Stomach smooth muscle (tissue), 2 donors: ENCODE results near the gene RPS27A.
A peak's percentile ranks its signal among the peaks of the same experiment; 100 is the strongest.
"Not testable (repeated sequence)": the region's sequence is repeated elsewhere in the genome, so short reads cannot be mapped to it uniquely, and the experiment has no call there.

Experiments
- H3K27ac ChIP-seq: one replicate; pipeline ENCODE4 v1.7.0; 2013; ENCODE audit warnings: mild to moderate bottlenecking, low read length, inconsistent platforms
- H3K27me3 ChIP-seq, 2 donors: one replicate each; pipeline ENCODE4 v1.7.0; 2013; ENCODE audit warnings: low read length in 2 of 2; ENCODE audit not compliant: insufficient read depth in 2 of 2, control insufficient read depth in 1 of 2
- H3K36me3 ChIP-seq, 2 donors: one replicate each; pipeline ENCODE4 v1.7.0; 2013; ENCODE audit warnings: low read length in 2 of 2; ENCODE audit not compliant: control insufficient read depth in 2 of 2, insufficient read depth in 2 of 2
- H3K4me1 ChIP-seq: one replicate; pipeline ENCODE4 v1.7.0; 2013; ENCODE audit warnings: low read length; ENCODE audit not compliant: control insufficient read depth, insufficient read depth
- H3K4me3 ChIP-seq, 2 donors: one replicate each; pipeline ENCODE4 v1.7.0; 2013; ENCODE audit warnings: low read length in 2 of 2
- H3K9ac ChIP-seq, 2 donors: one replicate each; pipeline ENCODE4 v1.7.0; 2013; ENCODE audit warnings: low read length in 2 of 2, mild to moderate bottlenecking in 1 of 2
- H3K9me3 ChIP-seq, 2 donors: one replicate each; pipeline ENCODE4 v1.7.0; 2013; ENCODE audit warnings: low read length in 2 of 2; ENCODE audit not compliant: control insufficient read depth in 2 of 2
- donor health status: healthy.
- donor health status: Pancreatic carcinoma.

Gene RPS27A

DNA sequence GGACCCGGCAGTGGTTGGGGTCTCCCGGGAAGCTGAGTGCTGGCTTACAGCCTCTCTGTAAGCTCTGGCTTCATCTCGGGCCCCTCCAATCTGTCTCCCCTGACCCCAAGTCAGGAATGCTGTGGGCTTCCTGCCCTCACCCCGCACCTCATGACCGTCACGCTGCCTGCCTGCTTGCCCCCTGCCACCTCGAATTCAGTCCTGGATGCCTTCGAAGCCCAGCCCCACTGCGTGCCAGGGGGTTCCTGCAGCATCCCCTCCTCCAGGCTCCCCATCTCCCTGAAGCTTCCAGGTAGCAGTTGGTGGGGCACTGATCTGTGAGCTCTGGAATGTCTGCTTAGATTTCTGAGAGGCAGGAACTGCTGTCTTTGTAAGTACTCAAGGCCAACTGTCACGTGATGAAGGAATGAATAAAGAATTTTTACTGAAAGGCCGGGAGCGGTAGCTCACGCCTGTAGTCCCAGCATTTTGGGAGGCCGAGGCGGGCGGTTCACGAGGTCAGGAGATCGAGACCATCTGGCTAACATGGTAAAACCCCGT, 6.9 kb upstream of the RPS27A start:
- Histone ChIP-seq H3K27ac (no peak overlapping the region), H3K27me3 (no peaks in the 10 kb centered on the region), H3K4me1 (no peaks in the 10 kb centered on the region), H3K9ac (no peak overlapping the region), H3K4me3 (no peak overlapping the region), H3K9me3 (no peaks in the 10 kb centered on the region), H3K36me3 (no peaks in the 10 kb centered on the region)

DNA sequence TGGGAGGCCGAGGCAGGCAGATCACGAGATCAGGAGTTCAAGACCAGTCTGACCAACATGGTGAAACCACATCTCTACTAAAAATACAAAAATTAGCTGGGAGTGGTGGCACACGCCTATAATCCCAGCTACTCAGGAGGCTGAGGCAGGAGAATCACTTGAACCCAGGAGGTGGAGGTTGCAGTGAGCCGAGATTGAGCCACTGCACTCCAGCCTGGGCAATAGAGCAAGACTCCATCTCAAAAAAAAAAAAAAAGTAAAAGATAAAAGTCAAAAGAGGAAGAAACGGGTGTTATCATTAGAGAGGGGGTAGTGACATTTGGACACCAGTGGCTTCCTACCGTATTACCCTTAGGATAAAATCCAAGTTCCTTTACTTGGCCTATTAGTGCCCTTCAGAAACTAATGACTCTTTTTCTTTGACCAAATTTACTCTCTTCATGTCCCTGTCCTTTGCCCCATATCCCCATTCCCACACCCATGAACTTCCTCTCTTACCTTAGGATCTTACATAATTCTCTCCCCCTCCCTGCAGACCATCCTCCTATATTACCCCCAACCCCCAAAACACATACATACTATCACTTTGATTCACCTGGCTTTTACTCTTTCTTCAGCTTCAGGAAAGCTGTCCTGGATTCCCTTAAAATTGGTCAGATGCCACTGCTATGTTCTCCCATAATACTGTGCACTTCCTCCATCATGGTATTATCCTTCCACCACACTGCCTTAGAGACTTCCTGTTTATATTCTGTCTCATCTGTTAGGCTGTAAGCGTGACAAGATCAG, 4.9 kb upstream of the RPS27A start:
- H3K4me3 ChIP-seq, H3K27ac ChIP-seq, H3K36me3 ChIP-seq, H3K4me1 ChIP-seq, H3K9ac ChIP-seq, H3K27me3 ChIP-seq, H3K9me3 ChIP-seq: not testable (repeated sequence)

DNA sequence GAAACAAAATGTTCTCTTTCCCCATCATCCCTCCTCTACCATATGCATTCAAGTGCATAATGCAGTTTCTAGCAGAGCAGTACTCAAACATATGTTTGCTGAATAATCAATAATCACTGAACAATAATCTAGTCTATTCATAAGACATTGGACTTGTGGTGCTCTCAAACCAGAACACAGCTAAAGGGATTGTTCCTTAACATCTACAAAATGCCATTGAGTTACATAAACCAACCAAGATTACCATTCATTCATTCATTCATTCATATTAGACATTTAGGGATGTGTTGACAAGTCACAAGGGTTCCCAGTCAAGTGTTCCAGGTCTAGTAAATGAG, 4.3 kb upstream of the RPS27A start:
- Histone ChIP-seq H3K27me3 (no peaks in the 10 kb centered on the region), H3K36me3 (no peaks in the 10 kb centered on the region), H3K9ac (no peak overlapping the region), H3K27ac (no peak overlapping the region), H3K4me1 (peaks cover 4% of the 10 kb centered on the region), H3K4me3 (no peak overlapping the region), H3K9me3 (no peaks in the 10 kb centered on the region)

DNA sequence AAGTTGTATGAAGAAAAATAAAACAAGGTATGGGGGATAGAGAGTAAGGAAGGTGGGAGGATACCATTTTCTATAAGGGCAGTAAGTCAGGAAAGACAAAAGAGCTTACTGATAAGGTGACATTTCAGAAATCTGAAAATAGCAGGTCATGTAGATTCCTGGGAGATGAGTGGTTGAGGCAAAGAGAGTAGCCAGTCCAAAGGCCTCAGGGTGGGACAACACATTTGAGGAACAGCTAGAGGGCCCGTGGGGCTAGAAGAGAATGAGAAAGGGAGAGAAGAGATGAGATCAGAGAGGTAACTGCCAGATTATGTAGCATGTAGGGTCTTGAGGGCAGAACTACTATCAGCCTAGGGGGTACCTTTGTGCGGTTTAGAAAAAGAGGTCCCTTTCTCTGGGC, 3.3 kb upstream of the RPS27A start:
- peaks cover under 1 to 1% of the 10 kb centered on the region in 2 donors for H3K36me3 ChIP-seq
- no peak overlapping the region for H3K9ac ChIP-seq
- no peak overlapping the region for H3K27ac ChIP-seq
- no peak overlapping the region for H3K4me3 ChIP-seq
- H3K9me3 ChIP-seq = no peaks in the 10 kb centered on the region
- peaks cover 14% of the 10 kb centered on the region for H3K4me1 ChIP-seq
- H3K27me3 ChIP-seq = no peaks in the 10 kb centered on the region

DNA sequence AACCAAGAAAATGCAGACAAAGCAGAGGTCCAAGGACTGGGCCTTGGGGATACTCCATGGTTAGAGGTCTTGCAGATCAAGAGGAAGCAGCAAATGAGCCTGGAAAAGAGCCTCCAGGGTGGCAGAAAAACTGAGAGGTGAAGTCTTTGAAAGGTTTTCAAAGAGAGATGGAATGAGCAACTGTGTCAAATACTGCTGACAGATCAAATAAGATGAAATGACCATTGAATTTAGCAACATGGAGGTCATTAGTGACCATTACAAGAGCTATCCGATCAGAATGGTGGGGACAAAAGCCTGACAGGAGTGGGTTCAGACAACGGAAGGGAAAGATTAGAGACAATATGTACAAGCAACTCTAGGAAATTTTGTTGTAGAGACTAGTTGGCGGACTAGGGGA, 1.9 kb upstream of the RPS27A start:
- H3K4me1 ChIP-seq = peaks cover 15% of the 10 kb centered on the region
- no peaks in the 10 kb centered on the region for H3K9me3 ChIP-seq
- no peak overlapping the region for H3K27ac ChIP-seq
- no peak overlapping the region for H3K9ac ChIP-seq
- no peaks in the 10 kb centered on the region for H3K27me3 ChIP-seq
- peaks cover 12 to 14% of the 10 kb centered on the region in 2 donors for H3K36me3 ChIP-seq
- H3K4me3 ChIP-seq = no peak overlapping the region

DNA sequence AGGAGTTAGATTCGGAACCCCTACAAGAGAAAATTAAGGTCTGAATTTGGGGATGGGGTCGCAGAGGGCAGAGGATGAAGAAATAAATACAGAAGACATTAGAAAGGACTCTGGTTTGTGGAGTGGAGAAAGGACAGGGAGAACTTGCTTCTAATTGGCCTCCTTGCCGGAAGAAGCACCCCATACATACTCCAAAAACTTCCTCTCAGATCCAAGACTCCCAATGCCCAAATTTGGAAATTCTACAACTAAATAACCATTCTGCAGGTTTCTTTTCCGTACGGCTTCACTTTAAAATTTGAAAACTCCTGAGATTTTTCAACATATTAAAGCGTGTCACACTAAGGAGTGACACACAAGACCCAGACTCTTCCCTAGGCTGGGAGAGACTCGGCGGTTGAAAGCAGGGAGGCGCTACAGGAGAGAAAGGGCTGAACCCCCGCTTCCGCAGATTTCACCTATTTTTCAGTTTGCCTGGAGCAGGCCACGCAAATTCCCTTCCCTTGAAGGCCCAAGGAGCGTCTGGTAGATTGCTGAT, 873 bp upstream of the RPS27A start:
- Histone ChIP-seq H3K9me3 (no peaks in the 10 kb centered on the region), H3K9ac (peak overlapping the region; percentile 98 to 99), H3K27me3 (no peaks in the 10 kb centered on the region), H3K27ac (peak overlapping the region; percentile 94), H3K4me3 (peak overlapping the region; percentile 96 to 99), H3K36me3 (peaks cover 16 to 20% of the 10 kb centered on the region in 2 donors), H3K4me1 (peaks cover 15% of the 10 kb centered on the region)

DNA sequence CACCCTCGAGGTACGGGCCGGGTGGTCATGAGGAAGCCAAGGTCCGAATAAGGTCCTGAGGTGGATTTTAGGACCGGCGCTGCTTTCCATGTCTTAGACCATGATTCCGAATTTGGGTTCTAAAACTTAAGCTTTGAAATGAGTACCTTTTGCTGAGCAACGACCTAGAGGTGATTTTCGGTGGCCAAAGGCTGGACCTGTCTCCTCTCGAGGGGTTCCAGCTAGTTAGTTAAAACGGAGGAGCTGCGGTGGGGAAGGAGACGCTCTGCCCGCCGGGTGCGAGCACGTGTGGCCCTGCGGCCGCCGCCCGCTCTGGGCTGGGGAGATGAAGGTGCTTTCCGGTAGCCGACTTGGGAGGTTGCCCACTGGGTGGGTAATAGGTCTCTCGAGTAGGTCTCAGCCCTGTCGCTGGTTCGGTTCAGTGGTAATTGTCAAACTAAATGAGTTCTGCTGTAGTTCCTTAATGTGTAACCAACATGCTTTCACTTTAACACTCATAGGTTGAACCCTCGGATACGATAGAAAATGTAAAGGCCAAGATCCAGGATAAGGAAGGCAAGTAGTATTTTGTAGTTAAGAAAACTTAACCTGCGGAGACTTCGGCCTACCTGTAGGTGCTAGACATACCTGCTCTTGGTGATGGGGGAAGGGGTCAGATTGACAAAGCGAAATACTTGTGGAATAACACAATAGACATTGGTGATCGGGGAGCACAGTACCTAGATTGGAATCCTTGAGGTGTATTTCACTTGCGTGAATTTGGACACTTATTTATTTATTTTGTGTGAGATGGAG, 572 bp downstream of the RPS27A start:
- Histone ChIP-seq H3K4me1 (peaks cover 15% of the 10 kb centered on the region), H3K9me3 (no peaks in the 10 kb centered on the region), H3K27ac (peak overlapping the region; percentile 94), H3K4me3 (peak overlapping the region; percentile 96 to 99), H3K9ac (peak overlapping the region; percentile 98 to 99), H3K27me3 (no peaks in the 10 kb centered on the region), H3K36me3 (peaks cover 16 to 20% of the 10 kb centered on the region in 2 donors)

DNA sequence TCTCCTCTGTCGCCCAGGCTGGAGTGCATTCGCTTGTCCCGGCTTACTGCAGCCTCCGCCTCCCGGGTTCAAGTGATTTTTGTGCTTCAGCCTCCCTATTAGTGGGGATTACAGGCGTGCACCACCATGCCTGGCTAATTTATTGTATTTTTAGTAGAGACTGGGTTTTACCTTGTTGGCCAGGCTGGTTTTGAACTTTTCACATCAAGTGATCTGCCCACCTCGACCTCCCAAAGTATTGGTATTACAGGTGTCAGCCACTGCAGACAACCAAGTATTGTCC, 1.1 kb downstream of the RPS27A start:
- Histone ChIP-seq H3K27me3 (no peaks in the 10 kb centered on the region), H3K4me3 (peak overlapping the region; percentile 96 to 99), H3K9ac (peak overlapping the region; percentile 98 to 99), H3K36me3 (peaks cover 17 to 20% of the 10 kb centered on the region in 2 donors), H3K9me3 (no peaks in the 10 kb centered on the region), H3K27ac (peak overlapping the region; percentile 94), H3K4me1 (peaks cover 15% of the 10 kb centered on the region)

DNA sequence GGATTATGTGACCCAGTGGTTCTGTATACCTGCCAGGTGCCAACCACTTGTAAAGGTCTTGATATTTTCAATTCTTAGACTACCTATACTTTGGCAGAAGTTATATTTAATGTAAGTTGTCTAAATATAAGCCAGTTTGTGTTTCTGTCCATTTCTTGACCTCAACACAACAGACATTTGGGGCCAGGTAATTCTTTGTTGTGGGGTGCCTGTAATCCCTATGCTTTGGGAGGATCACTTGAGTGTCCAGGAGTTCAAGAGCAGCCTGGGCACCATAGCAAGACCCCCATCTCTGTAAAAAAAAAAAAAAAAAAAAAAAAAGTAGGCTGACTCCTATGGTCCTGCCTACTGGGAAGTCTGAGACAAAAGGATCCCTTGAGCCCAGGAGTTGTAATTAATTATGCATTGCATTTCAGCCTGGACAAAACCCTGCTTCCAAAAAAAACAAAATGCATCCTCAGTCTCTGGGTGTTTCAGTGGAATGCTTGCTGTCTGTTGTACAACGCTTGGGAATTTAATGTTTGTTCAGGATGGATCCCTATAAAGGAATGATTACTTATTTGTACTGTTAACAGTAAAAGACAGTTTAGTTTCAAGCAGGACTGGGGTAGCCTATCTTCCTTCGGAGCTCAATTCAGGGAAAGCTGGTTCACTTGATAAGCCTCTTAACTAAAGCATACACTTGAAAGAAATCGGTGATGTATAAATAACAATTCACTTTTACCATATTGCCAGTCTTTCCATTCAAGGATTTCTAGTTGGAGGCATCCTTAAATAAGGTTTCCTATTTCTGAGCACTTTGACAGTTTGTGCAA, 3.4 kb downstream of the RPS27A start:
- H3K4me1 ChIP-seq = peaks cover 15% of the 10 kb centered on the region
- no peak overlapping the region for H3K27ac ChIP-seq
- H3K27me3 ChIP-seq = no peaks in the 10 kb centered on the region
- H3K4me3 ChIP-seq = no peak overlapping the region
- no peak overlapping the region for H3K9ac ChIP-seq
- no peaks in the 10 kb centered on the region for H3K9me3 ChIP-seq
- peaks cover 20 to 25% of the 10 kb centered on the region in 2 donors for H3K36me3 ChIP-seq

DNA sequence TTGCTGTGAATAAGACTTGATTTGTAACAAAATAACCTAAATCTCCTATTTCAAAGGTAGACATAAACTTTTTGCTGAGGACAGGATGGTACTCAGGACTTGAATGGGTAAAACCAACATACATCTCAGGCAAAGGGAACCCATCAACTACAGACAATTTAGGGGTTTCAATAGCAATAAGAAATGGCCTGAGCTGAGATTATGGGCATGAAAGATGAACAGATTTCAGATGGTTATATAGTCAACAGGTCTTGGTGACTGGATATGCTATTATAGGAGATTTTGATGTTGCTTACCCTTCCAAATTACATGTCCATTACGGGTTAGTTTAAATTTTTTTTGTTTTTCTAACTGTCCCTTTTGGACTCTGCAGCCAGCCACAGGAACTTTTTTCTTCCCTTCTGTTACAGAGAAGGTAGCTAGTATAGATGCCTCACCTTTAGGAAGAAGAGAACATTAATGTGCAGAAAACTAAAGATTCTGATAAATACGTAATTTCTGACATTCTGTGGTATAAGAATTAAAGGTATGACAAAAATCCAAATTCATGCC, 4.6 kb downstream of the RPS27A start:
- Histone ChIP-seq H3K4me1 (peaks cover 15% of the 10 kb centered on the region), H3K27ac (no peak overlapping the region), H3K27me3 (no peaks in the 10 kb centered on the region), H3K36me3 (peaks cover 21 to 28% of the 10 kb centered on the region in 2 donors), H3K9ac (no peak overlapping the region), H3K4me3 (no peak overlapping the region), H3K9me3 (no peaks in the 10 kb centered on the region)
